Activated T-cell treated with anti-CD3 and anti-CD28 coated beads, Interleukin-2, amount 50 U/mL, for 72 hours (primary cell): ENCODE measurements around the gene HHLA2. TPM values are rescaled to one million over a fixed set of nuclear protein-coding genes. Genes with fewer than 3 reads are reported as not detected.
"Not testable (repeated sequence)": the region's sequence is repeated elsewhere in the genome, so short reads cannot be mapped to it uniquely, and the experiment has no call there.

Source experiments
- ATAC-seq, 2 donors: fragments of 150-1000 bp; cut with Tn5 transposase; replicated peaks in 1 of 2; 2 replicates each; pipeline ENCODE4 v1.10.0; 2021; ENCODE audit warnings: moderate library complexity in 2 of 2, mild to moderate bottlenecking in 1 of 2
- DNase-seq, 2 donors: peaks; one replicate each; pipeline ENCODE4 v3.0.0; 2021 to 2022; ENCODE audit warnings: mixed read lengths in 1 of 2
- H3K27ac Mint-ChIP-seq: one replicate; pipeline ENCODE4 v1.8.0; 2022; ENCODE audit warnings: mild to moderate bottlenecking, moderate library complexity, mixed read lengths
- H3K27me3 Mint-ChIP-seq: one replicate; pipeline ENCODE4 v1.8.0; 2022; ENCODE audit warnings: low read depth, mixed read lengths
- H3K36me3 Mint-ChIP-seq, 2 donors: one replicate each; pipeline ENCODE4 v1.8.0; 2022; ENCODE audit warnings: mixed read lengths in 2 of 2, mild to moderate bottlenecking in 1 of 2; ENCODE audit not compliant: insufficient read depth in 2 of 2
- H3K4me1 Mint-ChIP-seq: one replicate; pipeline ENCODE4 v1.8.0; 2022; ENCODE audit warnings: low read depth, mixed read lengths
- H3K4me3 Mint-ChIP-seq, 2 donors: one replicate each; pipeline ENCODE4 v1.8.0; 2022; ENCODE audit warnings: mild to moderate bottlenecking in 2 of 2, mixed read lengths in 2 of 2, moderate library complexity in 2 of 2
- H3K9me3 Mint-ChIP-seq, 2 donors: one replicate each; pipeline ENCODE4 v1.8.0; 2022; ENCODE audit warnings: mixed read lengths in 2 of 2
- total RNA-seq, 2 donors: library from RNA; stranded (reverse); gene quantifications; one replicate each; pipeline ENCODE4 v1.2.3, GENCODE V29; 2022

HHLA2 gene
- total RNA-seq, 2 donors from 2014 or later, result 1.9 TPM

DNA sequence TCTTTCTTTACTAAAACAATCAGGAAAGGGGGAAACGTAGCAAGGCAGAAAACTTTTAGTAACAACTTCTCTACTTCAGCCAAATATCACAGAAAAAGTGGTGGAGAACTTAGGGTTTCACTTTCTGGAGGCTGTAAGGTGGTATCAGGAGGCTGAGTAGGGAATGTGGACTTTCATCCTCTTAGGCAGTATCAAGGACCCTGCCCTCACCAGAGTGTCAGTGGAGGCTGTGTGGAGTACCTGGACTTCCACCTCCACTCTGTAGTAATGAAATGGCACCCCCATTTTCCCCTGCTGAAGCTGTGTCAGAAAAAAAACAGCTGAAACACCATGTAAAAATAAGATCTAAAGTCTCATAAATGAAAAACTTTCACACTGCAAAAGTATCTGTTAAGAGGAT lies 11.2 kb upstream of the HHLA2 start:
- ATAC-seq (no peak), DNase-seq (no peak)
- Mint-ChIP-seq H3K27ac (no peak overlapping the region), H3K4me1 (peaks cover 31% of the 10 kb centered on the region), H3K27me3 (no peaks in the 10 kb centered on the region), H3K36me3 (peaks cover 5% of the 10 kb centered on the region in 2 donors), H3K4me3 (no peak overlapping the region), H3K9me3 (peaks cover 3 to 10% of the 10 kb centered on the region in 2 donors)

GRCh38 chr3:108287146-108287545 lies 9.2 kb upstream of the HHLA2 start:
- ATAC-seq (no peak), DNase-seq (no peak)
- peaks cover 36% of the 10 kb centered on the region for H3K4me1 Mint-ChIP-seq
- no peaks in the 10 kb centered on the region for H3K27me3 Mint-ChIP-seq
- no peak overlapping the region for H3K27ac Mint-ChIP-seq
- H3K4me3 Mint-ChIP-seq, result no peak overlapping the region
- H3K9me3 Mint-ChIP-seq, result peaks cover 10 to 15% of the 10 kb centered on the region in 2 donors
- H3K36me3 Mint-ChIP-seq, result peaks cover 2 to 11% of the 10 kb centered on the region in 2 donors

- peaks cover 10 to 13% of the 10 kb centered on the region in 2 donors for H3K9me3 Mint-ChIP-seq
- not testable (repeated sequence) for ATAC-seq, DNase-seq, H3K4me3 Mint-ChIP-seq, H3K27me3 Mint-ChIP-seq
- H3K4me1 Mint-ChIP-seq, result peaks cover 47% of the 10 kb centered on the region
- peaks cover 2 to 11% of the 10 kb centered on the region in 2 donors for H3K36me3 Mint-ChIP-seq
- peak overlapping the region; percentile 48 for H3K27ac Mint-ChIP-seq
Measured at GRCh38 chr3:108288193-108288592, 8.2 kb upstream of the HHLA2 start.

GRCh38 chr3:108289159-108289558 lies 7.2 kb upstream of the HHLA2 start:
- Mint-ChIP-seq H3K9me3 (peaks cover 10 to 13% of the 10 kb centered on the region in 2 donors), H3K4me3 (no peak overlapping the region), H3K27ac (no peak overlapping the region), H3K4me1 (peaks cover 57% of the 10 kb centered on the region), H3K27me3 (no peaks in the 10 kb centered on the region), H3K36me3 (peaks cover 2 to 11% of the 10 kb centered on the region in 2 donors)
- DNase-seq (no peak), ATAC-seq (no peak)

DNA sequence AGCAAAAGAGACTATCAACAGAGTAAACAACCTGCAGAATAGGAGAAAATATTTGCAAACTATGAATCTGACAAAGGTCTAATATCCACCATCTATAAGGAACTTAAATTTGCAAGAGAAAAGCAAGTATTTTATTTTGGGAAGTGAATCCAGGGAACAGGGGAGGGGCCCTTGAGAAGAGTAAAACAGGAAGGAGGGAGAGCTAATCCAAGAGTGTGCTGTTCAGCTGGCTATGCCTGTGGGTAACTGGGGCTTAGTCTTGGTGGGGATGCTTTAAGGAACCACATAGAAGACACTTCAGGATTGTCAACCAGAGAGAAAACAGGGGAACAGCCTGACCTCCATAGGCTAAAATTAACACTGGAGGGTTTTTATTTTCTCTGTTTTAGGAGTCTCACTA lies 3.9 kb upstream of the HHLA2 start:
- ATAC-seq (no peak), DNase-seq (no peak)
- Mint-ChIP-seq H3K27ac (peak overlapping the region; percentile 92), H3K4me1 (peaks cover 66% of the 10 kb centered on the region), H3K36me3 (peaks cover 0 to 11% of the 10 kb centered on the region in 2 donors), H3K4me3 (peak overlapping the region; percentile 55 to 69), H3K27me3 (no peaks in the 10 kb centered on the region), H3K9me3 (peaks cover 10% of the 10 kb centered on the region in 2 donors)

GRCh38 chr3:108292905-108293328 lies 3.4 kb upstream of the HHLA2 start:
- ATAC-seq (peak; percentile 69 to 76), DNase-seq (peak in 1 of 2 donors; percentile 10)
- H3K4me3 Mint-ChIP-seq, result peak overlapping the region; percentile 55 to 69
- H3K4me1 Mint-ChIP-seq, result peaks cover 61% of the 10 kb centered on the region
- H3K27me3 Mint-ChIP-seq, result no peaks in the 10 kb centered on the region
- H3K9me3 Mint-ChIP-seq, result peaks cover 10% of the 10 kb centered on the region in 2 donors
- H3K27ac Mint-ChIP-seq, result peak overlapping the region; percentile 92
- peaks cover 0 to 11% of the 10 kb centered on the region in 2 donors for H3K36me3 Mint-ChIP-seq

DNA sequence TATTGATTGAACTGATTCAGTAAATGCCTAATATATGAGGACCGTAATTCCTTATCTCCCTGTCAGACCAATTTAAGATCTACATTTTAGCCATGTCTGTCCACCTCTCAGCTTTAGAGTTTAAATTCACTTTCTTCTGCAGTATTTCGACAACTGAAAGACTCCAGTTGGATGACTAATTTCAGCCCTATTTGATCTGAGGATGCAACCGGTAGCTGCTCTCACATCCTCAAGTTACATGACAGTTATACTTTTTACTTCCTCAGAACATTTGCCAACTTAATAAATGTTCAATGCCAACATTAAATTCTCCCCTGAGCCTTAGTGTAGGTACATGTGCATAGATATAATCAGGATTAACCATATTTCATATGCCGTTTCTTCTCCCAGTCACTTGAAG lies 2.5 kb upstream of the HHLA2 start:
- Mint-ChIP-seq H3K36me3 (peaks cover 0 to 11% of the 10 kb centered on the region in 2 donors), H3K4me1 (peaks cover 57% of the 10 kb centered on the region), H3K27me3 (no peaks in the 10 kb centered on the region), H3K9me3 (peaks cover 10% of the 10 kb centered on the region in 2 donors), H3K27ac (peak overlapping the region; percentile 59), H3K4me3 (peak overlapping the region; percentile 55 to 69)
- DNase-seq (peak in 1 of 2 donors; percentile 17), ATAC-seq (peak; percentile 32 to 36)

- peaks cover 68% of the 10 kb centered on the region for H3K4me1 Mint-ChIP-seq
- H3K27ac Mint-ChIP-seq, result no peak overlapping the region
- peaks cover 0 to 11% of the 10 kb centered on the region in 2 donors for H3K36me3 Mint-ChIP-seq
Measured at GRCh38 chr3:108295421-108296175, 750 bp upstream of the HHLA2 start.

GRCh38 chr3:108297647-108298046 lies 1.3 kb downstream of the HHLA2 start:
- no peaks in the 10 kb centered on the region for H3K36me3 Mint-ChIP-seq
- no peak for DNase-seq
- H3K27ac Mint-ChIP-seq, result no peak overlapping the region
- H3K9me3 Mint-ChIP-seq, result no peaks in the 10 kb centered on the region
- no peak overlapping the region for H3K4me3 Mint-ChIP-seq
- H3K27me3 Mint-ChIP-seq, result no peaks in the 10 kb centered on the region
- H3K4me1 Mint-ChIP-seq, result peaks cover 73% of the 10 kb centered on the region
- no peak for ATAC-seq

More at GRCh38 chr3:108295421-108296175, 750 bp upstream of the HHLA2 start:
- DNase-seq (no peak), ATAC-seq (no peak)
- no peaks in the 10 kb centered on the region for H3K27me3 Mint-ChIP-seq
- peaks cover 7 to 10% of the 10 kb centered on the region in 2 donors for H3K9me3 Mint-ChIP-seq
- H3K4me3 Mint-ChIP-seq, result peak overlapping the region in 1 of 2 donors; percentile 4

- H3K9me3 Mint-ChIP-seq, result no peaks in the 10 kb centered on the region
- H3K4me1 Mint-ChIP-seq, result peaks cover 73% of the 10 kb centered on the region
- H3K27me3 Mint-ChIP-seq, result no peaks in the 10 kb centered on the region
- no peak overlapping the region for H3K4me3 Mint-ChIP-seq
- no peaks in the 10 kb centered on the region for H3K36me3 Mint-ChIP-seq
- ATAC-seq (no peak), DNase-seq (no peak)
- no peak overlapping the region for H3K27ac Mint-ChIP-seq
Measured at GRCh38 chr3:108298056-108298455, 1.7 kb downstream of the HHLA2 start.

DNA sequence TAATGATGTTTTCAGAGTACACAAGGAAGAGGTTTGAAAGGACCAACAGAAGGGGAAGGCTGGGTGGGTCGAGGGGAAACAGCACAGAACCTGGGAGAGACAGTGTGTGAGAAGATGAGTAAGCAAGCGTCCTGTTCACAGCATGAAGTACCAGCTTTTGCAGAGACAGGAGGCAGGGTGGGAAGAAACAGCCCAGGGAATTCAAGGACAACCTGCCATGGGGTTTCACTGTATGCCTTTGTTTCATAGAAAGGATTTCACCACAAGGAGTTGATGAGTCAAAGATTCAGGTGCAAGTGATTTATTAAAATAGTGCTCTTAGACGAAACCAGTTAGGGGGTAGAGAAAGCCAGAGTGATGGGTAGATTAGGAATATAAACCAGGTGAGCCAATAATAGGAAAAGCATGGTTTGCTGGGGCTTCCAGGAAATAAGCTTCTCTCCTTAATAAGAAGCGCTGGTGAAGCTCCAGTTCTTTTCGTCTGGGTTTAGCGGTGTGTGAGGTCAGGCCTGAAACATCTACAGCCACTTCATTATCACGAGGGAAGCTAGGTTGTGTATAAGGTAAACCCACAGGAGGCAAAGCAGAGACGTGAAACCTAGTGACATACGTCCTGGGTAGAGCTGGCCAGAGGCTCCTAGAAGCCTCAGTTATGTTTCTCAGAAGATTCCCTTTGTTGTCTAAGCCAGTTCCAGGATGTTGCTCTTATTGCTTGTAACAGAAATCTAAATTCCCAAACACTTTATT lies 3.9 kb downstream of the HHLA2 start:
- Mint-ChIP-seq H3K27ac (no peak overlapping the region), H3K36me3 (no peaks in the 10 kb centered on the region), H3K4me1 (peaks cover 66% of the 10 kb centered on the region), H3K4me3 (peak overlapping the region in 1 of 2 donors; percentile 29), H3K9me3 (no peaks in the 10 kb centered on the region), H3K27me3 (no peaks in the 10 kb centered on the region)
- ATAC-seq (no peak), DNase-seq (no peak)

DNA sequence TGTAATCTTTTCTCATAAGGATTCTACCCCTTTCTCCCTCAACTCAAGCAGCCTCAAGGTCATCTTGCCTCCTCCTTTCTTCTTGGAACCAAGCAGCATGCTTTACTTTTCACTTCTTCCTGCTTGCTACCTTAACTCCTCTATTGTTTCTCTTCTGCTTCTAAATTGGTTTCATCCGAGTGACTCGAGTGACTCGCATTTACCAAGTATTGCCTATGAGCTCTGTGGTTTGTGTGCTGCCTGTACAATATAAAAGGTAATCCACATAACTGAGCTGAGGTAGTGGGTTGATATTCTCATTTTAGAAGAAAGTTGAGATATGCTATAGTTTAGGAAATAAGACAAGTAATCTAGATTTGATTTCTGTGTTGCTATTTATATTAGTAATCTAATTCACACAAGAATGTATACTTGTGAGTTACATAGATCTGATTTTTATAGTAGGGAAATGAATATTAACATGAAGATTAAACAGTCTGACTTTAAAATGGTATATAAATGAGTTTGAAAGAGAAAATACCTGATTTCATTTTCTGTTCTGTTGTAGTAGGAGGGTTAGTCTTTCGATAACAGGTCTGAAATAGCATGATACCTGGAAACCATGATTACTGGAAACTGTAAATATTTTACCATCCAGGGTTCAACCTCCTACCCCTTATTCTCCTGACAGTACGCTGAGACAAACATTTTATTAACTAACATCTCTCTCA lies 5.5 kb downstream of the HHLA2 start:
- DNase-seq (peak; percentile 19 to 21), ATAC-seq (peak; percentile 84 to 86)
- Mint-ChIP-seq H3K27ac (peak overlapping the region; percentile 39), H3K4me1 (peaks cover 61% of the 10 kb centered on the region), H3K4me3 (peak overlapping the region; percentile 68 to 70), H3K36me3 (no peaks in the 10 kb centered on the region), H3K9me3 (no peaks in the 10 kb centered on the region), H3K27me3 (no peaks in the 10 kb centered on the region)

GRCh38 chr3:108302570-108302969 lies 6.2 kb downstream of the HHLA2 start:
- Mint-ChIP-seq H3K36me3 (no peaks in the 10 kb centered on the region), H3K4me3 (peak overlapping the region; percentile 68 to 70), H3K9me3 (no peaks in the 10 kb centered on the region), H3K27ac (no peak overlapping the region), H3K4me1 (peaks cover 60% of the 10 kb centered on the region), H3K27me3 (no peaks in the 10 kb centered on the region)
- ATAC-seq (no peak), DNase-seq (no peak)
